Measurements from ENCODE around the gene HOXA5.

Gene HOXA5

DNA sequence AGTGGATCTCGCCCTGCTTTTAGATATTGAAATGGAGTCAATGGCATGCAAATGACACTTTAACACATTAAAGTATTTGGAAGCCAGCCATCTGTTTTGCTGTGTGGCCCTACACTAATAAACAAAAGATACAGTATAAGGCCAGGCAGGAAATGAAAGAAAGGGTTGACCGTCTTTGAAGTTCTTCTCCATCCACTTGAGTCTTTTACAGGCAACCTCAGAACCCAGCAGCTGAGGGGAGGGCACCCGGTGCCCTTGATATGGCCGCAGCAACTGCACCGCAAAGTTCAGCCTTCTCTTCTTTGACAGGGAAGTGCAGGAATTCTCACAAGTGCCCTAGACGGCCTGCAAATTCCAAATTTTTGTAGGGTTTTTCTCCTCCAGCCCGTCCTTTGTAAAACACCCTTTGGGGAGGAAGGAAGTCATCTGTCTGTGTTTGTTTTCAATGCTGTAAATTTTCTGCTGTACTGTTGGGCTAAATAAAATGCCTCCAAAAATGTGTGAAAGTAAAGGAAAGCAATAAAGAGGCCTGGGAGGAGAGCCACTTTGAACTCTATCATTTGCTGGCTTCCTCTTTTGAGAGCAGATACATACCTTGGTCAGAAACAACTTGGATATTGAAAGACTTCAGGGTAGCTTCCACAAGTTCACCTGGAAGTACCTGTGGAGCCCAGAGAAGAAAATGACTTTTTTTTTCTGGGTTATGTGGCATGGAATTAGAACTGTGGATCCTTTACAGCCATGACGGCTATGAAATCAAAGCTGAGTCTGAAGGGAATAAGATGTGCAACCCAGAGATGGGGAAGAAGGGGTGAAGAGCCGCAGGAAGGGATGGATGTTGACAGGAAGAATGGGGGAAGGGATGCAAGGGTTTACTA, 51.3 kb downstream of the HOXA5 start:
- DNase-seq: no peak

DNA sequence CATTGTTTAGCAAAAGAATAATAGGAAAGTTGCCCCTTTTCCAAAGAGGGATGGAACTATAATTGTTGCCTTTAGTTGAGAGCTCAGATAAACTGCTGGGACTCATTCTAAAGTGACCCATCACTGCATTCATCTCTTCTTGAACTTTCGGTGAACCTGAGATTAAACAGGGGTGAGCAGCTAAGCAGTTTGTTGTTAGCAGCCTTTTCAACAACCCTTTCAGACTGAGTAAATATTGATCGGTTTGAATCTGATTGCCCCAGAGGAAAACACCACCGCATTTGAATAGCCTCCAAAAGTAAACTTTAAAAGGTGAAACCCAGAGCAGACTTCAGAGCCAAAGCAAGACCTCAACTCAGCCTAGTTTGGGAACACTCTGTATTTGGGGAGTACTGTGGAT, 52.4 kb downstream of the HOXA5 start:
- no peak for DNase-seq
